ENCODE data around the gene SRD5A1.

DNA sequence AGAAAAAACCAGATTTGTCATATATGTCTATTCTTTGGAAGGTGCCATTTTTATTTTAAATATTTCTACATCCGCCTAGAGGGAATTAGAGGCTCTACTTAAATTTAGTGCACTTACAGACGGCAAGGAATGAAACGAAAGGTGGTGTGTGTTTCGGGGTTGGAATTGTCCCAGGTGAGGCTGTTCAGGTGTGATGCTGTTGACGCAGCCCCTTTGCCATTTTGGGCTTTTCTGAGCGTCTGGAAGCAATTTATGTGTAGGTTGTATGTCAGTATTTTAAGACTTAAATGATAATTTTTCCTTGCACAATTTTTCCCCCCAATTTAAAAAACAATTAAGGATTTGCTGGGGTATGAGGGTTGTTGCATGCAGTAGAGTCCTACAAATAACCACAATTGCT, 82.0 kb downstream of the SRD5A1 start:
- TF ChIP-seq TCF7L2 (IDR thresholded peaks at IDR 0.05; ENCODE audit: borderline replicate concordance, extremely low read depth, insufficient read depth, insufficient read length) (no peak), YY1 (IDR thresholded peaks at IDR 0.05; ENCODE audit: extremely low read depth, insufficient replicate concordance, low read depth, low read length) (no peak), POLR2A (IDR thresholded peaks at IDR 0.05; ENCODE audit: borderline replicate concordance, extremely low read depth, insufficient read depth, insufficient read length) (no peak), CEBPB (IDR thresholded peaks at IDR 0.05; ENCODE audit: low read depth) (no peak)
- TF ChIP-seq, protein P1, sequence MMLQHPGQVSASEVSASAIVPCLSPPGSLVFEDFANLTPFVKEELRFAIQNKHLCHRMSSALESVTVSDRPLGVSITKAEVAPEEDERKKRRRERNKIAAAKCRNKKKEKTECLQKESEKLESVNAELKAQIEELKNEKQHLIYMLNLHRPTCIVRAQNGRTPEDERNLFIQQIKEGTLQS (IDR thresholded peaks at IDR 0.05): no peak
- TF ChIP-seq, protein P2, sequence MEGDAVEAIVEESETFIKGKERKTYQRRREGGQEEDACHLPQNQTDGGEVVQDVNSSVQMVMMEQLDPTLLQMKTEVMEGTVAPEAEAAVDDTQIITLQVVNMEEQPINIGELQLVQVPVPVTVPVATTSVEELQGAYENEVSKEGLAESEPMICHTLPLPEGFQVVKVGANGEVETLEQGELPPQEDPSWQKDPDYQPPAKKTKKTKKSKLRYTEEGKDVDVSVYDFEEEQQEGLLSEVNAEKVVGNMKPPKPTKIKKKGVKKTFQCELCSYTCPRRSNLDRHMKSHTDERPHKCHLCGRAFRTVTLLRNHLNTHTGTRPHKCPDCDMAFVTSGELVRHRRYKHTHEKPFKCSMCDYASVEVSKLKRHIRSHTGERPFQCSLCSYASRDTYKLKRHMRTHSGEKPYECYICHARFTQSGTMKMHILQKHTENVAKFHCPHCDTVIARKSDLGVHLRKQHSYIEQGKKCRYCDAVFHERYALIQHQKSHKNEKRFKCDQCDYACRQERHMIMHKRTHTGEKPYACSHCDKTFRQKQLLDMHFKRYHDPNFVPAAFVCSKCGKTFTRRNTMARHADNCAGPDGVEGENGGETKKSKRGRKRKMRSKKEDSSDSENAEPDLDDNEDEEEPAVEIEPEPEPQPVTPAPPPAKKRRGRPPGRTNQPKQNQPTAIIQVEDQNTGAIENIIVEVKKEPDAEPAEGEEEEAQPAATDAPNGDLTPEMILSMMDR (IDR thresholded peaks at IDR 0.05 in 2 of 3, conservative IDR thresholded peaks at IDR 0.05 in 1 of 3; ENCODE audit: borderline replicate concordance in 1 of 3, insufficient read depth in 1 of 3, low read depth in 2 of 3, low read length in 2 of 3): no peak
- TF ChIP-seq, protein P3, sequence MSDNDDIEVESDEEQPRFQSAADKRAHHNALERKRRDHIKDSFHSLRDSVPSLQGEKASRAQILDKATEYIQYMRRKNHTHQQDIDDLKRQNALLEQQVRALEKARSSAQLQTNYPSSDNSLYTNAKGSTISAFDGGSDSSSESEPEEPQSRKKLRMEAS (IDR thresholded peaks at IDR 0.05): no peak
- TF ChIP-seq, protein P4, sequence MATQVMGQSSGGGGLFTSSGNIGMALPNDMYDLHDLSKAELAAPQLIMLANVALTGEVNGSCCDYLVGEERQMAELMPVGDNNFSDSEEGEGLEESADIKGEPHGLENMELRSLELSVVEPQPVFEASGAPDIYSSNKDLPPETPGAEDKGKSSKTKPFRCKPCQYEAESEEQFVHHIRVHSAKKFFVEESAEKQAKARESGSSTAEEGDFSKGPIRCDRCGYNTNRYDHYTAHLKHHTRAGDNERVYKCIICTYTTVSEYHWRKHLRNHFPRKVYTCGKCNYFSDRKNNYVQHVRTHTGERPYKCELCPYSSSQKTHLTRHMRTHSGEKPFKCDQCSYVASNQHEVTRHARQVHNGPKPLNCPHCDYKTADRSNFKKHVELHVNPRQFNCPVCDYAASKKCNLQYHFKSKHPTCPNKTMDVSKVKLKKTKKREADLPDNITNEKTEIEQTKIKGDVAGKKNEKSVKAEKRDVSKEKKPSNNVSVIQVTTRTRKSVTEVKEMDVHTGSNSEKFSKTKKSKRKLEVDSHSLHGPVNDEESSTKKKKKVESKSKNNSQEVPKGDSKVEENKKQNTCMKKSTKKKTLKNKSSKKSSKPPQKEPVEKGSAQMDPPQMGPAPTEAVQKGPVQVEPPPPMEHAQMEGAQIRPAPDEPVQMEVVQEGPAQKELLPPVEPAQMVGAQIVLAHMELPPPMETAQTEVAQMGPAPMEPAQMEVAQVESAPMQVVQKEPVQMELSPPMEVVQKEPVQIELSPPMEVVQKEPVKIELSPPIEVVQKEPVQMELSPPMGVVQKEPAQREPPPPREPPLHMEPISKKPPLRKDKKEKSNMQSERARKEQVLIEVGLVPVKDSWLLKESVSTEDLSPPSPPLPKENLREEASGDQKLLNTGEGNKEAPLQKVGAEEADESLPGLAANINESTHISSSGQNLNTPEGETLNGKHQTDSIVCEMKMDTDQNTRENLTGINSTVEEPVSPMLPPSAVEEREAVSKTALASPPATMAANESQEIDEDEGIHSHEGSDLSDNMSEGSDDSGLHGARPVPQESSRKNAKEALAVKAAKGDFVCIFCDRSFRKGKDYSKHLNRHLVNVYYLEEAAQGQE (IDR thresholded peaks at IDR 0.05; ENCODE audit: low read depth): no peak

Data from HCT116 (cell line).